ENCODE measurements around the gene TMEM51. TPM values are rescaled to one million over a fixed set of nuclear protein-coding genes. Genes with fewer than 3 reads are reported as not detected.

TMEM51 gene
- total RNA-seq, 3 donors from 2014 or later: 0.27 TPM; not detected in 2

DNA sequence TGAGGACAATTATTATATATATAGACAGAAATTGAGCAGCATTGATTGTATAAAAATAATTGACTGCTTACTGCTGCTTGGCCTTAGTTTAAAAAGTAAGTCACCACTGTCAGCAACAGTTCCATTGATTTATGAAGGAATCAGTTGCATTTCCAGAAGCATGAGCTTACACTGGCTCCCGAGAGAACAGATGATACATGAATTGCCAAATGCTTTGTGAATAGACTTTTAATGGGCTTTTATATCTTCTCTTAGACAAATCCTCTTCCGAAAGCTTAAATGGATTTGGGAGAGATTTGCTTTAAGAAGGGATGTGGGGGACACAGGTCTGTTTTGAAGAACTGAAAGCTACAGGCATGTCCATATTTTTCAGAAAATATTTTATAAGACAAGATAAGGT lies 101.0 kb downstream of the TMEM51 start:
- Mint-ChIP-seq H3K36me3 (ENCODE audit: insufficient read depth) (no peaks in the 10 kb centered on the region), H3K27me3 (ENCODE audit: low read depth) (peaks cover 4% of the 10 kb centered on the region), H3K4me1 (ENCODE audit: low read depth) (peaks cover 34% of the 10 kb centered on the region), H3K9me3 (no peaks in the 10 kb centered on the region), H3K4me3 (no peak overlapping the region)
- DNase-seq (no peak), ATAC-seq (no peak)

DNA sequence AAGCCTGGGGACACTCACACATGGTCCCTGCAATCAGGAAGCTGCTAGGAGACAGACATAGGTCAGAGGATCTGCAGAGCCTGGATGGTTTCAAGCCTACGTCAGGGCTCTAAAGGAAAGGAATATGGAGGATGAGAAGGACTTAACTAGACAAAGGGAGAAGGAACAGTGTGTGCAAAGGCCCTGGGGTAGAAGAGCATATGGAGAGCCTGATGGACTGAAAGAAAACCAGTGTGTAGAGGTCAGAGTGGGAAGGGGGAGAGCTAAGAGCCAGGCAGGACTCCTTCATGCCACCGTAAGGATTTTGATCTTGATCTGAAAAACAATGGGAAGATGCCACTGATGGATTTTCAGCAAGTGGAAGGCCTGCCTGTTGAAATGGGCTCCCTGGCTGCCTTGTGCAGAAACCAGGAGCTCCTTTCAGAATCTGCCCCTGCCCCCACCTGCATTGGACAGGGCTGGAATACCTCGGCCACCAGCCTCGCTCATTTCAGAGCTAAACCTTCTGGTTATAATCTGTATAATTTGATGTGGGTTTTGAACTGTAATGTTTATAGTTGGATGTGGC lies 102.1 kb downstream of the TMEM51 start:
- peaks cover 28% of the 10 kb centered on the region for H3K4me1 Mint-ChIP-seq (ENCODE audit: low read depth)
- no peak for ATAC-seq
- no peak for DNase-seq
- peaks cover 5% of the 10 kb centered on the region for H3K27me3 Mint-ChIP-seq (ENCODE audit: low read depth)
- no peaks in the 10 kb centered on the region for H3K36me3 Mint-ChIP-seq (ENCODE audit: insufficient read depth)
- H3K4me3 Mint-ChIP-seq: no peak overlapping the region
- H3K9me3 Mint-ChIP-seq: no peaks in the 10 kb centered on the region

DNA sequence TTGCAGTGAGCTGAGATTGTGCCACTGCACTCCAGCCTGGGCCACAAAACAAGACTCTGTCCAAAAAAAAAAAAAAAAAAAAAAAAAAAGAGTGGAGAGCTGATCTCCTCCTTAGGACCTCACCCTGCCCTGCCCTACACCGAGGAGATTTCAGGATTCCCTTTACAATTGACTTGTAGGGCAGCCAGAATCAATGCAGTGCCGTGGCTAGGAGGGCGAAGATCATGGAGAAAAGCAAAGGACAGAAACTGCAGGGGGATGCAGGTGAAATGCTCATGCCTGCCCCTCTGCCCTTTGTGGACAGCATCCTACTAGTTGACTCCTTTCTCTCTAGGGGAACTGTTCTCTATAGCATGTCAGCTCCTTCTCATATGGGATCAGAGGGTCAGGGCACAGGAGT lies 103.0 kb downstream of the TMEM51 start:
- no peaks in the 10 kb centered on the region for H3K36me3 Mint-ChIP-seq (ENCODE audit: insufficient read depth)
- peaks cover 5% of the 10 kb centered on the region for H3K27me3 Mint-ChIP-seq (ENCODE audit: low read depth)
- H3K4me1 Mint-ChIP-seq (ENCODE audit: low read depth): peaks cover 36% of the 10 kb centered on the region
- H3K4me3 Mint-ChIP-seq: no peak overlapping the region
- DNase-seq (no peak), ATAC-seq (no peak)
- H3K9me3 Mint-ChIP-seq: no peaks in the 10 kb centered on the region

DNA sequence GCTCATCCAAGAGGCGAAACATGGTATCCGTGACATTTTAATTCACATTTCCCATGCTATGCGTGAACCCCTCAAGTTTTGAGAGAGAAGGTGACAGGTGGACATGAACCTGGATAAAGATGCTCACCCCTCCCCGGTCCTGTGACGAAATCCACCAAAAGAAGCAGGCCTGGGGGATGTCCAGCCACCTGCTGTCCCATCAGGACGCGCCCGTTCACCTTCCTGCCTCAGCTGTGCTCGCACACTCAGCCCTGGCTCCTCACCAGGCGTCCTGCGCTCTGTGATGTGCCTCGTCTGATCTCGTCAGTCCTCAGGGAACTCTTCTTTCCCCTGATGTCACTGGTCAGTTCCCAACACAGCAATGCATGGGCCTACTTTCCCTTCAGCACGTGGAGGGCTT lies 103.8 kb downstream of the TMEM51 start:
- H3K4me3 Mint-ChIP-seq: no peak overlapping the region
- DNase-seq: no peak
- no peaks in the 10 kb centered on the region for H3K9me3 Mint-ChIP-seq
- no peak for ATAC-seq
- H3K36me3 Mint-ChIP-seq (ENCODE audit: insufficient read depth): no peaks in the 10 kb centered on the region
- peaks cover 36% of the 10 kb centered on the region for H3K4me1 Mint-ChIP-seq (ENCODE audit: low read depth)
- peaks cover 5% of the 10 kb centered on the region for H3K27me3 Mint-ChIP-seq (ENCODE audit: low read depth)

DNA sequence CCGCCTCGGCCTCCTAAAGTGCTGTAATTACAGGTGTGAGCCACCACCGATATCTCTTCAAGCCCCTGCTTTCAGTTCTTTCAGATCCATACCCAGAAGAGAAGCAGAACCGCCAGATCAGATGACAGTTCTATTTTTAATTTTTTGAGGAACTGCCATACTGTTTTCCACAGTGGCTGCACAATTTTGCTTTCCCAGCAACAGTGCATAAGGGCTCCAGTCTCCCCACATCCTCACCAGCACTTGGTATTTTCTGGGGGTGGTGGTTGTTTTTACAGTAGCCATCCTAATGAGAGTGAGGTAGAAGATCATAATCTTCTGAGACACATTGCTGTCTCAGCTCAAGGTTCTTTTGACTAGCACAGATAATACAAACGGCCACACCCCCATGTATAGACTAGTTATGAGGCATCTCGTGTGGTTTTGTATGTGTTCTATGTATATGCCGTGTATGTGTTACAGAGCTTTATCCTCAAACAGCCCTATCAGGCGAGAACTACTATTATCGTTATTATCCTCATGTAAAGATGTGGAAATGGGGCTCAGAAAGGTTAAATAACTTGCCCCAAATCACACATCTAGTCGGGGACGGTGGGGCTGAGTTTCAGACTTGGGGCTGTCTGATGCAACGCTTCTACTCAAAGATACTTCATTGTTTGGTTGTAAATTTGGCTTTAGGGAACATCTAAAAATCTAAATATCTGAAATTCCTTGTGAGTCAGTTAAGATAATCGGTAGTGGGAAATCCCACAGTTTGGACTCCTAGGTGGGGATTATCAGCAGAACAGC lies 105.5 kb downstream of the TMEM51 start:
- Mint-ChIP-seq H3K4me3 (no peak overlapping the region), H3K27me3 (ENCODE audit: low read depth) (peaks cover 14% of the 10 kb centered on the region)
- no peak for ATAC-seq

DNA sequence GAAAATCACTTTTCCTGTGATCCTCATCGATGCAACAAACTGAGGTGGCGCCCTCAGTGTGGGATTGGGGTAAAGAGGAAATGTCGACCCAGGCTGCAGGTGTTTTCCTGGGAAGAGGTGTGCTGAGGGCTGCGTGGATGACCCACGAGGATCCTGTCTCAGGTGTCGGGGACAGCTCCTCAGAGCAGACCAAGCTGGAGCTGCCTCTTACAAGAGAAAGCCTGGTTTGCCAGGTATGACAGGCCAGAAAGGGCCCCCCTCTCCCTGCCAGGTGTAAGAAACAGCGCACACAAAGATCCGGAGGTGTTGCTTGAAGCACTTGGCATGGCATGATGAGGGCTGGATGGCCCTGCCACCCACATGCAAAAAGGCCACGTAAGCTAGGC lies 106.1 kb downstream of the TMEM51 start:
- Mint-ChIP-seq H3K4me1 (ENCODE audit: low read depth) (peaks cover 16% of the 10 kb centered on the region), H3K4me3 (no peak overlapping the region), H3K36me3 (ENCODE audit: insufficient read depth) (no peaks in the 10 kb centered on the region), H3K27me3 (ENCODE audit: low read depth) (peaks cover 15% of the 10 kb centered on the region), H3K9me3 (no peaks in the 10 kb centered on the region)
- no peak for ATAC-seq
- DNase-seq: no peak

More for the DNA sequence above, 105.5 kb downstream of the TMEM51 start:
- H3K9me3 Mint-ChIP-seq: no peaks in the 10 kb centered on the region
- H3K36me3 Mint-ChIP-seq (ENCODE audit: insufficient read depth): no peaks in the 10 kb centered on the region
- DNase-seq: no peak
- peaks cover 19% of the 10 kb centered on the region for H3K4me1 Mint-ChIP-seq (ENCODE audit: low read depth)

DNA sequence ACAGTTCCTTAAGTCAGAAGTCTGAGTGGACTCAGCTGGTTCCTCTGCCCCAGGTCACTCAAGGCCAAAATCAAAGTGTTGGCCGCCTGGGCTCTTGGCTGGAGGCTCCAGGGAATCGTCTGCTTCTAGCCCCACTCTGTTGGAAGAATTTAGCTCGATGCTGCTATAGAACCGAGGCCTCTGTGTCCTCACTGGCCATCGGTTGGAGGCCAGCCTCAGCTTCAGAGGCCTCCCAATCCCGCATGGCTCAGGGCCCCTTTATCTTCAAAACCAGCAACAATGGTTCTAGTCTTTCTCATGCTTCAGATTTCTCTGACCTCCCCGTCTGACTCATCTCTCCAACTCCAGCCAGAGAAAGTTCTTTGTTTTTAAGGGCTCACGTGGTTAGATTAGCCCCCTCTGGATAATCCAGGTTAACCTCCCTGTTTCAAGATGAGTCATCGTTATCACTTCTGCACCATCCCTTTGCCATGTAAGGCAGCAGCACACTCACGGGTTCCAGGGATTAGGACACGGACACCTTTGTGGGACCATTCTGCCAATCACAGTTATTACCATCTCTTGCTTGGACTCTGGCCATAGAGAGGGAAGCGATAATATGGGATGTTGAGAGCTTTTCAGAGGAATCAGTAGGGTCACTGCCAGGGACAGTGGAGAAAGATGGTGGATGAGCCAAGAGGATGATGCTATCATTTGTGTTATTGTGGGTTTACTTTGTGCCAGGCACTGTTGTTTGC lies 107.0 kb downstream of the TMEM51 start:
- ATAC-seq: no peak
- DNase-seq: no peak
- Mint-ChIP-seq H3K36me3 (ENCODE audit: insufficient read depth) (no peaks in the 10 kb centered on the region), H3K9me3 (peaks cover 6% of the 10 kb centered on the region), H3K4me1 (ENCODE audit: low read depth) (peaks cover 16% of the 10 kb centered on the region), H3K27me3 (ENCODE audit: low read depth) (peaks cover 24% of the 10 kb centered on the region), H3K4me3 (no peak overlapping the region)

DNA sequence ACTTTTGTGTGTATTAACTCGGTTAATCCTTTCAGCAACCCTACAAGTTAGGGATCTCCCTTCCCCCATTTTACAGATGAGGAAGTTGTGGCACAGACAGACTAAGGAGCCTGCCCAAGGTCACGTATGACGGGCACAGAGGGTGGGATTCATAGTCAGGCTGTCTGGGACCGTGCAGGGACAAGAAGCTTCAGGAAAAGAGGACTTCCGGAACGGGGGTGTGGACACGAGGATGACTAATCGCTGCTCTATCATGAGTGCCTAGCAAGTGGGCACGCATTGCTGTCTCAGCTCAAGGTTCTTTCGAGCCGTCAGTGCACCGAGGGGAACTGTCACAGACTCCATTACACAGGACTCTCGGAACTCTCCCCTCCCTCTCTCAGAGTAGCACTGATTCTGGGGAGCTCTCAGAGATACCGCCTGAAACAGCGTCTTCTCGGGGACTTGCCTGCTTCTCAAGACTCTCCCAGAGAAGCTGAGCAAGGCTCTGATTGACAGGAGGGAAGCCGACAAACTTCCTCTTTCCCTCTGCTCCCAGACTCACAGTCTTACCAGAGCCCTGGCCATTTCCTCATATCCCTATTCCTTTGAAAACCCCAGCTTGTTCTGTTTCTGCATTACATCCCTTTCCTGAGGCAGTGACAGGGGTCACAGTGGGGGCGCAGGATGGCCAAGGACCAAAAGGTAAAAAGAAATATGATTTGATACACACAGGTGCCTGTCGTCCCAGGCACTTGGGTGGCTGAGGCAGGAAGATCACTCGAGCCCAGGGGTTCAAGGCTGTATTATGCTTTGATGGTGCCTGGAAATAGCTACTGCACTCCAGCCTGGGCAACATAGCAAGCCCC lies 107.8 kb downstream of the TMEM51 start:
- Mint-ChIP-seq H3K4me3 (peak overlapping the region; percentile 11), H3K36me3 (ENCODE audit: insufficient read depth) (no peaks in the 10 kb centered on the region), H3K27me3 (ENCODE audit: low read depth) (peaks cover 27% of the 10 kb centered on the region), H3K4me1 (ENCODE audit: low read depth) (peaks cover 16% of the 10 kb centered on the region), H3K9me3 (peaks cover 6% of the 10 kb centered on the region)
- DNase-seq (no peak), ATAC-seq (peak; percentile 69 to 82)

DNA sequence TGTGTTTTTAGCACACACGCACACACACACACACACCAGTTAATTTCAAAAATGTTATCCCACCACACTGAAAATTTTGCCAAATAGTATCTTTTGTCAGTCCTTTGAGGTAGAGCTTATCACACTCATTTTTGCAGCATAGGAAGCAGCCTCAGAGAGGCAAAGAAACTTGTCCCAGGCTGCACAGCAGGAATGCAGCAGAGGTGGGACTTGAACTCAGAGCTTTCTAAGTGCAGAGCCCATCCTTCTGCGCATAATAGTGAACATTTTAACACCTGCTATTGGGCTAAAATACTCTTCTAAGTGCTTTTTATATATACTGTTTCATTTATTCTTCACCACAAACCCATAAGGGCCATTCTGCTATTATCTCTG lies 108.4 kb downstream of the TMEM51 start:
- no peaks in the 10 kb centered on the region for H3K36me3 Mint-ChIP-seq (ENCODE audit: insufficient read depth)
- peaks cover 16% of the 10 kb centered on the region for H3K4me1 Mint-ChIP-seq (ENCODE audit: low read depth)
- H3K4me3 Mint-ChIP-seq: no peak overlapping the region
- H3K27me3 Mint-ChIP-seq (ENCODE audit: low read depth): peaks cover 27% of the 10 kb centered on the region
- DNase-seq: no peak
- peaks cover 6% of the 10 kb centered on the region for H3K9me3 Mint-ChIP-seq
- no peak for ATAC-seq

DNA sequence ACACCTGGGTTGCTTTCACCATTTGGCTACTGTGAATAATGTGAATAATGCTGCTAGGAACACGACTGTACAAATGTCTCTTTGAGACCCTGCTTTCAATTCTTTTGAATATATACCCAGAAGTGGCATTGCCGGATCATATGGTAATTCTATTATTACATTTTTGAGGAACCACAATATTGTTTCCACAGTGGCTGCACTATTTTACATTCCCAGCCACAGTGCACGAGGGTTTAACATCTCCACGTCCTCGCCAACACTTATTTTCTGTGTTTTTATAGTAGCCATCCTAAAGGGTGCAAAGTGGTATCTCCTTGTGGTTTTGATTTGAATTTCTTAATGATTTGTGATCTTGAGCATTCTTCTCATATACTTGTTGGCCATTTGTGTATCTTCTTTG lies 109.2 kb downstream of the TMEM51 start:
- Mint-ChIP-seq H3K4me1 (ENCODE audit: low read depth) (peaks cover 16% of the 10 kb centered on the region), H3K4me3 (no peak overlapping the region), H3K9me3 (peaks cover 6% of the 10 kb centered on the region), H3K36me3 (ENCODE audit: insufficient read depth) (no peaks in the 10 kb centered on the region), H3K27me3 (ENCODE audit: low read depth) (peaks cover 25% of the 10 kb centered on the region)
- ATAC-seq (no peak), DNase-seq (no peak)

DNA sequence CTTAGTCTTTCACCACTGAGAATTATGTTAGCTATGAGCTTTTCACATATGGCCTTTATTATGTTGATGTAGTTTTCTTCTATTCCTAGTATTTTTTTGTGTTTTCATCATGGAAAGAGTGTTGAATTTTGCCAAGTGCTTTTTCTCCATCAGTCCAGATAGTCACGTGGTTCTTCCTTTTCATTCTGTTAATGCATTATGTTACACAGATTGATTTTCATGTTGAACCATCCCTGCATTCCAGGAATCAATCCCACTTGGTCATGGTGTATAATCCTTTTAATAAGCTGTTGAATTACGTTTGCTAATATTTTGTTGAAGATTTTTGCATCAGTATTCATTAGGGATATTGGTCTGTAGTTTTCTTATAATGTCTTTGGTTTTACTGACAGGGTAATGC lies 111.2 kb downstream of the TMEM51 start:
- Mint-ChIP-seq H3K4me3 (no peak overlapping the region), H3K4me1 (ENCODE audit: low read depth) (peaks cover 16% of the 10 kb centered on the region), H3K27me3 (ENCODE audit: low read depth) (peaks cover 25% of the 10 kb centered on the region), H3K36me3 (ENCODE audit: insufficient read depth) (no peaks in the 10 kb centered on the region), H3K9me3 (peaks cover 12% of the 10 kb centered on the region)
- ATAC-seq (no peak), DNase-seq (no peak)
